OCI-LY1 (cell line): ENCODE data around the gene C11orf97.

Source experiments
- H2AFZ ChIP-seq: fragments of 200-600 bp; sonication (generic), shearing (Covaris generic); 2 replicates; pipeline ENCODE4 v1.6.0; 2014; ENCODE audit warnings: antibody characterized with exemption, mild to moderate bottlenecking, low read length
- H3F3A ChIP-seq: fragments of 200-600 bp; sonication (generic), shearing (Covaris generic); 2 replicates; pipeline ENCODE4 v1.6.0; 2014; ENCODE audit warnings: mild to moderate bottlenecking, antibody characterized with exemption, low read length, moderate library complexity; ENCODE audit not compliant: insufficient read depth
- H3K27ac ChIP-seq: fragments of 200-600 bp; sonication (generic); 2 replicates; pipeline ENCODE4 v1.5.1; 2014; ENCODE audit warnings: low read length, mixed run types, mild to moderate bottlenecking, low read depth; ENCODE audit not compliant: poor library complexity, severe bottlenecking
- H3K27me3 ChIP-seq: fragments of 200-600 bp; sonication (generic); 2 replicates; pipeline ENCODE4 v1.6.0; 2014; ENCODE audit warnings: antibody characterized with exemption, mild to moderate bottlenecking, low read length, moderate library complexity; ENCODE audit not compliant: insufficient read depth
- H3K36me3 ChIP-seq: fragments of 200-600 bp; sonication (generic); 2 replicates; pipeline ENCODE4 v1.6.1; 2014; ENCODE audit warnings: mild to moderate bottlenecking, antibody characterized with exemption, low read length, moderate library complexity, mixed read lengths; ENCODE audit not compliant: insufficient read depth
- H3K4me1 ChIP-seq: fragments of 200-600 bp; sonication (generic); 2 replicates; pipeline ENCODE4 v1.5.1; 2014; ENCODE audit warnings: mild to moderate bottlenecking, low read length, moderate library complexity; ENCODE audit not compliant: insufficient read depth, severe bottlenecking
- H3K4me2 ChIP-seq: fragments of 200-600 bp; sonication (generic), shearing (Covaris generic); 2 replicates; pipeline ENCODE4 v1.6.1; 2014; ENCODE audit warnings: low read length
- H3K4me3 ChIP-seq: fragments of 200-600 bp; sonication (generic); 2 replicates; pipeline ENCODE4 v1.5.1; 2014; ENCODE audit warnings: low read length, low read depth, mild to moderate bottlenecking, mixed read lengths; ENCODE audit not compliant: poor library complexity, severe bottlenecking
- H3K79me2 ChIP-seq: fragments of 200-600 bp; shearing (Covaris generic); 2 replicates; pipeline ENCODE4 v1.6.1; 2016; ENCODE audit warnings: mixed run types, low read length, mixed read lengths; ENCODE audit not compliant: insufficient read depth
- H3K9ac ChIP-seq: fragments of 200-600 bp; sonication (generic), shearing (Covaris generic); 2 replicates; pipeline ENCODE4 v1.6.1; 2014; ENCODE audit warnings: mild to moderate bottlenecking, low read length, mixed read lengths
- H3K9me2 ChIP-seq: fragments of 200-600 bp; sonication (generic), shearing (Covaris generic); 2 replicates; pipeline ENCODE4 v1.6.1; 2014; ENCODE audit warnings: low read depth, mild to moderate bottlenecking, low read length, mixed read lengths
- H3K9me3 ChIP-seq: fragments of 200-600 bp; shearing (Covaris generic); 2 replicates; pipeline ENCODE4 v1.6.1; 2014; ENCODE audit warnings: low read length, mixed read lengths
- H4K20me1 ChIP-seq: fragments of 200-600 bp; sonication (generic), shearing (Covaris generic); 2 replicates; pipeline ENCODE4 v1.6.0; 2016; ENCODE audit warnings: mild to moderate bottlenecking, low read length; ENCODE audit not compliant: insufficient read depth
- EZH2 ChIP-seq: fragments of 200-600 bp; sonication (generic), shearing (Covaris generic); IDR thresholded peaks from 2 replicates; pipeline ENCODE4 v1.8.0; 2017; ENCODE audit warnings: borderline replicate concordance, mixed run types, mild to moderate bottlenecking, antibody characterized with exemption, low read length, moderate library complexity, mixed read lengths
- TF ChIP-seq, protein P1 (sequence below): fragments of 200-600 bp; sonication (generic), shearing (Covaris generic); IDR thresholded peaks from 2 replicates; pipeline ENCODE4 v1.5.1; 2017; ENCODE audit warnings: mild to moderate bottlenecking, antibody characterized with exemption, low read length, moderate library complexity, mixed read lengths

C11orf97 gene

DNA sequence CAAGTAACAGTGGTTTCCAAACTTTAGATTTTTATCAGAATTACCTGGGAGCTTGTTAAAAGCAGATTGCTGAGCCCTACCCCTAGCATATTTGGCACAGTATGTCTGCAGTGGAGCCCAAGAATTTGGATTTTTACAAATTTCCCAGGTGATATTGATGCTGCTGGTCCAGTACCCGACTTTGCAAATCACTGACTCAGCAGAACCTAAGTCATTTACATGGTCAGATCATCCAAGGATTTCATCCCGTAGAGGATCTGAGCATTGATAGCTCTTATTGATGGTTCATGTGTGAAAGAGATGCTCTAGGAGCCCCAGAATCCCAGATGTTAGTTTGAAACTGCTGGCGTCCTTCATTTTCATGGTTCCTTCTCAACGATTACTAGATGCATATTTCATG, 6.0 kb downstream of the C11orf97 start:
- no peaks in the 10 kb centered on the region for H3K4me1 ChIP-seq

GRCh38 chr11:94519478-94520084, 7.3 kb downstream of the C11orf97 start:
- H3K27ac ChIP-seq: no peak overlapping the region
- no peaks in the 10 kb centered on the region for H3K9me2 ChIP-seq
- no peaks in the 10 kb centered on the region for H3K9me3 ChIP-seq
- no peak overlapping the region for H3K4me2 ChIP-seq
- H4K20me1 ChIP-seq: no peaks in the 10 kb centered on the region
- H3K27me3 ChIP-seq: no peaks in the 10 kb centered on the region
- no peaks in the 10 kb centered on the region for H3K4me1 ChIP-seq
- H3K36me3 ChIP-seq: no peaks in the 10 kb centered on the region
- no peaks in the 10 kb centered on the region for H3F3A ChIP-seq
- no peaks in the 10 kb centered on the region for H3K79me2 ChIP-seq
- H3K9ac ChIP-seq: no peak overlapping the region
- H2AFZ ChIP-seq: no peak overlapping the region
- no peak overlapping the region for H3K4me3 ChIP-seq
- TF ChIP-seq EZH2: no peak
- TF ChIP-seq, protein P1, sequence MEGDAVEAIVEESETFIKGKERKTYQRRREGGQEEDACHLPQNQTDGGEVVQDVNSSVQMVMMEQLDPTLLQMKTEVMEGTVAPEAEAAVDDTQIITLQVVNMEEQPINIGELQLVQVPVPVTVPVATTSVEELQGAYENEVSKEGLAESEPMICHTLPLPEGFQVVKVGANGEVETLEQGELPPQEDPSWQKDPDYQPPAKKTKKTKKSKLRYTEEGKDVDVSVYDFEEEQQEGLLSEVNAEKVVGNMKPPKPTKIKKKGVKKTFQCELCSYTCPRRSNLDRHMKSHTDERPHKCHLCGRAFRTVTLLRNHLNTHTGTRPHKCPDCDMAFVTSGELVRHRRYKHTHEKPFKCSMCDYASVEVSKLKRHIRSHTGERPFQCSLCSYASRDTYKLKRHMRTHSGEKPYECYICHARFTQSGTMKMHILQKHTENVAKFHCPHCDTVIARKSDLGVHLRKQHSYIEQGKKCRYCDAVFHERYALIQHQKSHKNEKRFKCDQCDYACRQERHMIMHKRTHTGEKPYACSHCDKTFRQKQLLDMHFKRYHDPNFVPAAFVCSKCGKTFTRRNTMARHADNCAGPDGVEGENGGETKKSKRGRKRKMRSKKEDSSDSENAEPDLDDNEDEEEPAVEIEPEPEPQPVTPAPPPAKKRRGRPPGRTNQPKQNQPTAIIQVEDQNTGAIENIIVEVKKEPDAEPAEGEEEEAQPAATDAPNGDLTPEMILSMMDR: peak; percentile 61

More for the DNA sequence above, 6.0 kb downstream of the C11orf97 start:
- no peak overlapping the region for H3K27ac ChIP-seq
- H3K4me3 ChIP-seq: no peak overlapping the region
- H3K9ac ChIP-seq: no peak overlapping the region
- H3K36me3 ChIP-seq: no peaks in the 10 kb centered on the region
- H3K9me3 ChIP-seq: no peaks in the 10 kb centered on the region
- no peaks in the 10 kb centered on the region for H3K27me3 ChIP-seq
- H4K20me1 ChIP-seq: no peaks in the 10 kb centered on the region
- H2AFZ ChIP-seq: no peak overlapping the region
- no peaks in the 10 kb centered on the region for H3K9me2 ChIP-seq
- H3F3A ChIP-seq: no peaks in the 10 kb centered on the region
- no peaks in the 10 kb centered on the region for H3K79me2 ChIP-seq
- no peak for TF ChIP-seq EZH2
- TF ChIP-seq, protein P1: no peak
- no peak overlapping the region for H3K4me2 ChIP-seq

DNA sequence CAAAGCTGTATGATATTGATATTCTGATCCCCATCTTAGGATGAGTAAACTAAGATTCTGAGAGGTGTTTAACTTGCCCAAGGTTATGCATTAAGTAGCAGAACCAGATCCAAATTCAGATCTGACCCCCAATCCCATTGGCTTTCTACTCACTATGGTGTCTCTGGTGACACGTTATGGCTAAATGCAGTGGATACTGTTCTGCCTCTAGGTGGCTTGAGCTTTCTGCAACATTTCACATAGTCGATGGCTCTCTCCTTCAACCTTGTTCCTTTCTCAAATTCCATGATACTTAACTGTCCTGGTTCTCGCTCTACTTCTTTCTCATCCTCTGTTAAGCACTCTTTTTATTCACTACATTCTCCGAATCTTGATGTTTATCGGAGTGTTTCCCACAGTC, 9.4 kb downstream of the C11orf97 start:
- Histone ChIP-seq H3K27me3 (no peaks in the 10 kb centered on the region), H2AFZ (no peak overlapping the region), H3K4me3 (no peak overlapping the region), H3K9me2 (no peaks in the 10 kb centered on the region), H4K20me1 (no peaks in the 10 kb centered on the region), H3K27ac (no peak overlapping the region), H3K36me3 (no peaks in the 10 kb centered on the region), H3K9ac (no peak overlapping the region), H3K79me2 (no peaks in the 10 kb centered on the region), H3F3A (no peaks in the 10 kb centered on the region), H3K4me2 (no peak overlapping the region), H3K9me3 (no peaks in the 10 kb centered on the region), H3K4me1 (no peaks in the 10 kb centered on the region)
- TF ChIP-seq, protein P1: peak; percentile 25; the same call in 1 of the 2 replicates
- no peak for TF ChIP-seq EZH2
